ENCODE results near the gene PODN. TPM values are rescaled to one million over a fixed set of nuclear protein-coding genes. Genes with fewer than 3 reads are reported as not detected.

The PODN gene, protein sequence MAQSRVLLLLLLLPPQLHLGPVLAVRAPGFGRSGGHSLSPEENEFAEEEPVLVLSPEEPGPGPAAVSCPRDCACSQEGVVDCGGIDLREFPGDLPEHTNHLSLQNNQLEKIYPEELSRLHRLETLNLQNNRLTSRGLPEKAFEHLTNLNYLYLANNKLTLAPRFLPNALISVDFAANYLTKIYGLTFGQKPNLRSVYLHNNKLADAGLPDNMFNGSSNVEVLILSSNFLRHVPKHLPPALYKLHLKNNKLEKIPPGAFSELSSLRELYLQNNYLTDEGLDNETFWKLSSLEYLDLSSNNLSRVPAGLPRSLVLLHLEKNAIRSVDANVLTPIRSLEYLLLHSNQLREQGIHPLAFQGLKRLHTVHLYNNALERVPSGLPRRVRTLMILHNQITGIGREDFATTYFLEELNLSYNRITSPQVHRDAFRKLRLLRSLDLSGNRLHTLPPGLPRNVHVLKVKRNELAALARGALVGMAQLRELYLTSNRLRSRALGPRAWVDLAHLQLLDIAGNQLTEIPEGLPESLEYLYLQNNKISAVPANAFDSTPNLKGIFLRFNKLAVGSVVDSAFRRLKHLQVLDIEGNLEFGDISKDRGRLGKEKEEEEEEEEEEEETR
- 0.63 TPM for total RNA-seq

DNA sequence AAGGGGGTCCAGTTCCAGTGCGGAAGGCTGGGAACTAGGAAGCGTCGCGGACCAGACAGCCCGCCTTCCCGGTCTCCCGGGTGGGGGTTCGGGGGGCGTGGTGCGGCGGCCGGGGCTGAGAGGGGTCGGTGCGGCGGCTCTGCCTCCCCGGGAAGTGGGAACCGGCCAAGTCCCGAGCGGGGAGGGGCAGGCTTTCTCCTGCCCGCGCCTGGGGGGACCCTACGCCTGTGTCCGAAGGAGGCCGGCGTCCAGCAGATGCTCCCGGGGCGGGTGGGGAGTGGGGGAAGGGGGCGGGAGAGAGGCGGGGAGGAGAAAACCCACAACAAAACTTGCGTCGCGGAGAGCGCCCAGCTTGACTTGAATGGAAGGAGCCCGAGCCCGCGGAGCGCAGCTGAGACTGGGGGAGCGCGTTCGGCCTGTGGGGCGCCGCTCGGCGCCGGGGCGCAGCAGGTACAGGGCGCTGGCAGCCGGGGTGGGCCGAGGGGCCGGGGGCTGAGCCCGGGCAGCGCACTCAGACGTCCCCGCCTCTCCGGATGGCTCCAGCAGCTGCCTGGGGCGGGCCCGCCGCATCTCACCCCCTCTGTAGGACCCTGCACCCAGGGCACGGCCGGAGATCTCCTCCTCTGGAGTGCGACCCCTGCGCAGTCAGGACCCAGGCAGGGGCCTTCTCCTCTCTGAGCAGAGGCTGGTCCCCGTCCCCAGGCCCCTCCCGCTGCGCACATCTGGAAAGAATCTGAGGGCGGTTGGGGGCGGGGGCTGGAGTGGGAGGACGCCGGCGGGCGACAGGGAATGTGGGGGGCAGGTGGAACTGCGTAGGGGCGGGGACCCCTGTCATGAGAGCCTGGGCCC, at the start of gene PODN:
Gene PODN, plus strand, starts transcription at position 355 of the 849 bp plus-strand sequence. CDS start 7,643 bp downstream, outside the sequence.
- no peaks in the 10 kb centered on the region for H3K9me3 ChIP-seq (ENCODE audit: low read depth, low read length)
- peaks cover 36% of the 10 kb centered on the region for H3K27me3 ChIP-seq (ENCODE audit: insufficient read depth, low read length)
- no peak within 1 kb of the TSS for H3K4me3 ChIP-seq (ENCODE audit: low read length)
- peaks cover 4% of the 10 kb centered on the region for H3K4me1 ChIP-seq (ENCODE audit: insufficient read depth, low read length)

DNA sequence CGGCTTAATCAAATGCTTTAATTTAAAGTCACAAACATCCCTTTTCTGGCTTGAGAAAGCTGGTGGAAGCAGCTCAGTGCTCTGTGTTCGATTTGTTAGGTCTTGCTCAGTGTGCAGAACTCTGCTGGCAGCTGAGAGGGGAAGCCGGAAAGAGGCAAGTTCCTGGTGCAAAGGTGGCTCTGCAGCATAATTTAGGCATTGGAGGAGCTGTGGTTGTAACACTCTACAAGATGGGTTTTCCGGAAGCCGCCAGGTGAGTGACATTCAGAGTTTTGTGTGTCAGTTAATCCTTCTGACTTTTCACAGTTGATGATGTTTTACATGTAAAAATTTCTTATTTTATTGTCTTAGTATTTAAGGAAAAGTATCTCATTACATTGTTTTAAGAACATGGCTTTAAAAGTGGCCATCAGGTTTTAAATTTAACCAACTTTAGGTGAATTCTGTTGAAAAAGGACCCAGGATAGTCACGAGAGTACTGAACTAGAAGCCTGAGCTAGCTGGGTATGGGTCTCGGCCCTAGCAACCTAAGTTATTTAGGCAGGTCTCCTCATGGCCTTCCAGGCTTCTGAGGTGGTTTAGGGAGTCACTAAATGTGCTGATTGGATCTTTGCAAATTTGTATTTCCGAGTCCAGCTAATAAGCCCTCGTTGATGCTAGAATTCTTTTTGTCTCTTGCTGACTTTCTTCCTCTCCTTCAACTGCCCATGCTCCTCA, 47.1 kb upstream of the PODN start:
- H3K4me3 ChIP-seq (ENCODE audit: low read length): peak overlapping the region; percentile 56
- H3K9me3 ChIP-seq (ENCODE audit: low read depth, low read length): no peaks in the 10 kb centered on the region
- H3K27me3 ChIP-seq (ENCODE audit: insufficient read depth, low read length): no peaks in the 10 kb centered on the region
- H3K4me1 ChIP-seq (ENCODE audit: insufficient read depth, low read length): peaks cover 21% of the 10 kb centered on the region

DNA sequence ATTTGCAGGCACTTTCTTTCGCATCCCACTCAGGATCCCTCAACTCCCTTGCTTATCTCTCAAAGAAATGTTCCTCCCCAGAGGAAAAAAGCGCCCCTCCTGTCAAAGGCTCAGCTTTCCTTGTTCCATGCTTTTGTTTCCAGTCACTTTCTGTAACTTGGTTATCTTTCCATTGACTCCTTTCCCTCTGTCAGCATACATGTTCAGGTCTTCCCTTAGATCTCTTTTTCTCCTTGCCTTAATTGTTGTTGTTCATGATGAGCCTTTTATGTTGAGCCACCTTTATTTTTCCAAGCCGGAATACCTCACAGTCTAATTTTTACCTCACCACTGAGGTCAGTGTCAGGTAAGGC, 46.5 kb upstream of the PODN start:
- peaks cover 21% of the 10 kb centered on the region for H3K4me1 ChIP-seq (ENCODE audit: insufficient read depth, low read length)
- no peaks in the 10 kb centered on the region for H3K9me3 ChIP-seq (ENCODE audit: low read depth, low read length)
- peak overlapping the region; percentile 56 for H3K4me3 ChIP-seq (ENCODE audit: low read length)
- H3K27me3 ChIP-seq (ENCODE audit: insufficient read depth, low read length): no peaks in the 10 kb centered on the region

DNA sequence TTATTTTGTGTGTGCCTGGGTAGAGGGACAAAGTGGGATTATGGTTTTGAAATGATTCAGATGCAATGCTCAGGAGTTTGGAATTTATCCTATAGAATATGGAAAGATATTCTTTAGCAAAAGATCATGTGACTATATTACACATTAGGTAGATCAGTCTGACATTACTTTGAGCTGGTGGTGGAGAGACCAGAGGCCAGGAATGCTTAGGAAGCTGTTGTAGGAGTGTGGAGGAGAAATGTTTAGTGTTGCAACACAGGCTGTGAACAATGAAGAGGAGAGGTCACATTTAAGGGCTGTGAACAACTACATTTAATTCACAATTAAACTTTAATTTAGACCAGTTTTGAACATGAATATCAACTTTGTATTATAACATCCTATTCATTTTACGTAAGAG, 45.3 kb upstream of the PODN start:
- no peak overlapping the region for H3K4me3 ChIP-seq (ENCODE audit: low read length)
- peaks cover 21% of the 10 kb centered on the region for H3K4me1 ChIP-seq (ENCODE audit: insufficient read depth, low read length)
- H3K9me3 ChIP-seq (ENCODE audit: low read depth, low read length): no peaks in the 10 kb centered on the region
- H3K27me3 ChIP-seq (ENCODE audit: insufficient read depth, low read length): no peaks in the 10 kb centered on the region

DNA sequence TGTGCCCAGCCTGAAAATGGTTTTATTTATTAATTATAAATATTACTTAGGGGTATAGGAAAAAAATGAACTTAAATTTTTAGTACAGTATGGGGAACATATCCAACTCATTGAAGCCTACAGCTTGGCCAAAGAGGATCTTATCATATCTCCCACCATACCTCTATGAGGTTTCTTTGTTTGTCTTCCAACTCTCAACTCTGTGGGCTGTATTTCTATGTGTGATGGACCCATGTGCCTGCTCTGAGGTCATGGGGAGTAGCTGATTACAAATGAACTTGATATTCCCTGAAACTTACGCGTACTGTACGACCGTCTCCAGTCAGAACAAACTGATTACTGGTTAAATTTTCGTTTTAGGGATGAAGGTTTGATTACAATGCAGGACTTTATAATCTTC, 41.4 kb upstream of the PODN start:
- Histone ChIP-seq H3K4me1 (ENCODE audit: insufficient read depth, low read length) (peaks cover 22% of the 10 kb centered on the region), H3K9me3 (ENCODE audit: low read depth, low read length) (no peaks in the 10 kb centered on the region), H3K27me3 (ENCODE audit: insufficient read depth, low read length) (no peaks in the 10 kb centered on the region), H3K4me3 (ENCODE audit: low read length) (no peak overlapping the region)

DNA sequence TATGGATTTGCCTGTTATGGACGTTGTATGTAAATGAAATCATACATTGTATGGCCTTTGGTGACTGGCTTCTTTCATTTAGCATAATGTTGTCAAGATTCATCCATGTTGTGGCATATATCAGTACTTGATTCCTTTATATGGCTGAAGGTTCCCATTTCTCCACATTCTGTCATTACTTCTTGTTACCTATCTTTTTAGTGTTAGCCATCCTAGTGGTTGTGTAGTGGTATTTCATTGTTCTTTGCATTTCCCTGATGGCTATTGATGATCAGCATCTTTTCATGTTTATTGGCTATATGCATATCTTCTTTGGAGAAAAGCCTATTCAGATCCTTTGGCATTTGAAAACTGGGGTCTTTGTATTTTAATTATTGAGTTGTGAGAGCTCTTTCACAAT, 39.8 kb upstream of the PODN start:
- no peaks in the 10 kb centered on the region for H3K9me3 ChIP-seq (ENCODE audit: low read depth, low read length)
- no peaks in the 10 kb centered on the region for H3K27me3 ChIP-seq (ENCODE audit: insufficient read depth, low read length)
- H3K4me3 ChIP-seq (ENCODE audit: low read length): no peak overlapping the region
- H3K4me1 ChIP-seq (ENCODE audit: insufficient read depth, low read length): peaks cover 17% of the 10 kb centered on the region

DNA sequence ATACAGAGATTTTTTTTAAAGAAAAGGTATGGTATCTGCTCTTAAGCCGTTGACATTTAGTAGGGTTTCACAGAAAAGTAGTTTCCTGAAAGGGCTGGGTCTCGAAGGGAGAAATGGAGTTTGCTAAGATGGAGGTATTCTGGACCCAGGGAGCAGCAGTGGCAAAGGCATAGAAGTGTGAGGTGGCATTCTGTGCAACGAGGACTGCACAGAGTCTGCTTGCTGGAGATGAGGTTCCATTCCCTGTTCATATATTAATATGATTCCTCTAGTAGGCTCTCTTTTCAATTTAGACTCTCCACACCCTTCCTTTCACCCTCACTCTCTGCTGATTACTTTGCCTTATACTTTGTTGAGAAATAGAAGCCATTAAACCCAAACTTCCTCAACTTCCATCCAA, 38.5 kb upstream of the PODN start:
- Histone ChIP-seq H3K4me3 (ENCODE audit: low read length) (no peak overlapping the region), H3K27me3 (ENCODE audit: insufficient read depth, low read length) (no peaks in the 10 kb centered on the region), H3K9me3 (ENCODE audit: low read depth, low read length) (no peaks in the 10 kb centered on the region), H3K4me1 (ENCODE audit: insufficient read depth, low read length) (peaks cover 17% of the 10 kb centered on the region)

DNA sequence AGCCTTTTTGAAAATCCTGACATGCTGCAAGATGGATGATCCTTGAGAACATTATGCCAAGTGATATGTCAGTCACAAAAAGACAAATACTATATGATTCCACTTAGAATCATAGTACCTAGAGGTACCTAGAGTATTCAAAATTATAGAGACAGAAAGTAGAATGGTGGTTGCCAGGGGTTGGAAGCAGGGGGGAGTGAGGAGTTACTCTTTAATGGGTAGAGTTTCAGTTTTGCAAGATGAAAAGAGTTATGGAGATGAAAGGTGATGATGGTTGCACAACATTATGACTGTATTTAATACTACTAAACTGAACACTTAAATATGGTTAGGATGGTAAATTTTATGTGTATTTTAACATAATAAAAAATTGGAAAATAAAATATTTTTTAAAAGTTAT, 37.9 kb upstream of the PODN start:
- Histone ChIP-seq H3K27me3 (ENCODE audit: insufficient read depth, low read length) (no peaks in the 10 kb centered on the region), H3K4me3 (ENCODE audit: low read length) (no peak overlapping the region), H3K9me3 (ENCODE audit: low read depth, low read length) (no peaks in the 10 kb centered on the region), H3K4me1 (ENCODE audit: insufficient read depth, low read length) (peaks cover 17% of the 10 kb centered on the region)

DNA sequence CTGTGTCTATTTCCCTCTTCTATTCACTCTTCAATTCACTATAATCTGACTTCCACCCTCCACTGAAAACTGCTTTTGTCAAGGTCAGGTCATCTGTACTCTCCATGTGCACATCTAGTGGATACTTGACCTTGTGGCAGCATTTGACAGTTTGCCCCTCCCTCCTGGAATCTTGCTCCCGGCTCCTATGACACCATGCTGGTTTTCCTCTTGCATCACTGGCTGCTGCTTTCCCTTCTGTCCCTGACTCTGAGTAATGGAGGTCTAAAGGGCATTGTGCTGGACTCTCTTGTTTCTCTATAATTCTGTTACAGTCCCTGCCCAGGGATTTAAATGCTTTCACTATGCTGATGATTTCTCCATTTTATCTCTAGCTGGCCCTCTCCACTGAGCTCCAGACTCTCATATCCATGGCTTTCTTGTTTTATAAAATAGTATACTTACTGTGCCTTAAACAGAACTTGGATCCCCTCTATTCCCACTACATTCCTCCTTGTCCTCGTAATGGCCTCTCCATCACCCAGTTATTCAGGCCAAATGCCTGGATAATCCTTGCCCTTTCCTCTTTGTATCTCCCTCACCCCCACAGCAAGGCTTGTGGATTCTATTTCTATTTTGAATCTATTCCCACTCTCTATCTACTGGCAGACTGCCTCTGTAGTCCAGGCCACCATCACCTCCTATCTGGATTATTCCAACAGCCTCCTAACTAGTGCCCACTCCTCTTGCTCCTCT, 36.8 kb upstream of the PODN start:
- Histone ChIP-seq H3K27me3 (ENCODE audit: insufficient read depth, low read length) (no peaks in the 10 kb centered on the region), H3K4me3 (ENCODE audit: low read length) (no peak overlapping the region), H3K9me3 (ENCODE audit: low read depth, low read length) (no peaks in the 10 kb centered on the region), H3K4me1 (ENCODE audit: insufficient read depth, low read length) (peaks cover 17% of the 10 kb centered on the region)

DNA sequence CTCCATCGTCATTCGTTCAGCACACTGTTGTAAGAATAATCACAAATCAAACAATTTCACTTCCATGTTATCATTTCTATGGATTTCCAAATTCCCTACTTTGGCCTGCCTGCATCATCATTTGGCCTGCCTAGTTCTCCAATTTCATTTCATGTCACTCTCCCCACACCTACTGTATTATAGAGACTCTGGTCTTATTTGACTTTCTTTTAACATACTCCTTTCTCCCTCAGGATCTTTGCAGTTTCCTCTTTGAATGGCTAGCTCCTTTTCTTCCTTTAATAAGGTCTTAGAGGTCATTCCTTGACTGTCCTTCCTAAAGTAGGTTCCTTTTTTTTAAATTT, 36.3 kb upstream of the PODN start:
- Histone ChIP-seq H3K27me3 (ENCODE audit: insufficient read depth, low read length) (no peaks in the 10 kb centered on the region), H3K9me3 (ENCODE audit: low read depth, low read length) (no peaks in the 10 kb centered on the region), H3K4me3 (ENCODE audit: low read length) (no peak overlapping the region), H3K4me1 (ENCODE audit: insufficient read depth, low read length) (peaks cover 17% of the 10 kb centered on the region)

DNA sequence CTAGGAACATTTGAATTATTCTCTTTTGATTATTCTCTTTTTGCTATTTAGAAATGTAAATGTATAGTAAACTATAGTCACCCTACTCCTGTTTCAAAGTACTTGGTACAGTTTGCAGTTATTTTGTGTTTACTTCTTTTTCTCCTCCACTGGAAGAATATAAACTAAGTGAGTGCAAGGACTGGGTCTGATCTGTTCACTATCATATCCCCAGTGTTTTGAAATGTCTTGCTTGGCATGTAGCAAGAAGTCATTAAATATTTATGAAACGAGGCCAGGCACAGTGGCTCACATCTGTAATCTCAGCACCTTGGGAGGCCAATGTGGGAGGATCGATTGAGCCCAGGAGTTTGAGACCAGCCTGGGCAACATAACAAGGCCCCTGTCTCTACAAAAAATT, 35.8 kb upstream of the PODN start:
- H3K27me3 ChIP-seq (ENCODE audit: insufficient read depth, low read length): no peaks in the 10 kb centered on the region
- H3K4me3 ChIP-seq (ENCODE audit: low read length): no peak overlapping the region
- H3K4me1 ChIP-seq (ENCODE audit: insufficient read depth, low read length): peaks cover 17% of the 10 kb centered on the region
- H3K9me3 ChIP-seq (ENCODE audit: low read depth, low read length): no peaks in the 10 kb centered on the region

DNA sequence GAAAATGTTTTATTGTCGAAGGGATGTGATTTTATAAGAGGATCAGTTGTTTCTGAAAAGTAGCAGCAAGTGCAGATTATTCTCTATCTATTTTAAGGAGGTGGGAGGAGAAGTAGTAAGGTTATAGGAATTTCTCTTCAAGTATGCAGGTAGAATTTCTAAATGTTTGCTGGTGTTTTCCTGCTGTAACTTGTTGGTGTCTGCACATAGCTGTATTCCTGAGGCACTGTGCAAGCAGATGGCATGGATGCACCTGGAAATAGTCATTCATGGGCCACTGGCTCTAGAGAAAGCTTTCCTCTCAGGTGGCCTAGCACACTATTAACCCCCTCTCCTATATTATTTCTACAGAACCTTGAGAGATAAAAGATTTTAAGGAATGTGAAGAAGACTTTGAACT, 30.3 kb upstream of the PODN start:
- Histone ChIP-seq H3K9me3 (ENCODE audit: low read depth, low read length) (no peaks in the 10 kb centered on the region), H3K4me3 (ENCODE audit: low read length) (no peak overlapping the region), H3K4me1 (ENCODE audit: insufficient read depth, low read length) (no peaks in the 10 kb centered on the region), H3K27me3 (ENCODE audit: insufficient read depth, low read length) (no peaks in the 10 kb centered on the region)

DNA sequence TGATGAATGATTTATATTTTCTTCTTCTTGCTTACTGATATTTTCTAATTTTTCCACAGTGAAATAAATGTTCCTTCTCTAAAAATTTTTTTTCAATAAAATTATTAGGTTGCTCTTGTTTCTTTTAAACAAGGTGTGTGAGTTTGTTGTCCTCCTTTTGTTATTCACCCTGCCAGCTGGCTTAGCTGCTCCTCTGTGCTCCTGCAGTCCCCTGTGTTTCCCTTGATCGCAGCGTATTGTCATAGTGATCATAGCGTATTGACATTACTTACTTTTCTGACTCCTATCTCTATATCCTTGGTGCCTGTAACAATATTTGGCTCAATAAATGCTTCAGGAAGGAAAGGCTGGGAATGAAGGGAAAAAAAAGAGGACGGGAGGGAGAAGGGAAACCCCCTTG, 24.9 kb upstream of the PODN start:
- no peaks in the 10 kb centered on the region for H3K9me3 ChIP-seq (ENCODE audit: low read depth, low read length)
- no peaks in the 10 kb centered on the region for H3K27me3 ChIP-seq (ENCODE audit: insufficient read depth, low read length)
- H3K4me1 ChIP-seq (ENCODE audit: insufficient read depth, low read length): no peaks in the 10 kb centered on the region
- no peak overlapping the region for H3K4me3 ChIP-seq (ENCODE audit: low read length)

DNA sequence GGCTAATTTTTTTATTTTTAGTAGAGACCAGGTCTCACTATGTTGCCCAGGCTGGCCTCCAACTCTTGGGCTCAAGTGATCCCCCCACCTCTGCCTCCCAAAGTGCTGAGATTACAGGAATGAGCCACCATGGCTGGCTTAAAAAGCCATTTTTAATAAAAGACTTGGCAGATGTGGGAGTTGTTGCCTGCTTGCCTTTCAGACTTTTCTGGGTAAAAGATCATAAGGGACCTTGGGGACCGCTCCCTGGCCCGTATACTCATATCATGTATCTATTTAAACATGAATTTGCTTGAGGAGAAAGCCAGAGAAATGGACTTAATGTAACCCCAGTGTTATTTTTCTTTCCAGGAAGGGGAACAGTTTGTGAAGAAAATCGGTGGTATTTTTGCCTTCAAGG, 23.4 kb upstream of the PODN start:
- no peak overlapping the region for H3K4me3 ChIP-seq (ENCODE audit: low read length)
- no peaks in the 10 kb centered on the region for H3K27me3 ChIP-seq (ENCODE audit: insufficient read depth, low read length)
- no peaks in the 10 kb centered on the region for H3K9me3 ChIP-seq (ENCODE audit: low read depth, low read length)
- no peaks in the 10 kb centered on the region for H3K4me1 ChIP-seq (ENCODE audit: insufficient read depth, low read length)

Measured in mononuclear cell (primary cell).